ENCODE measurements around the gene TIAM2. TPM values are rescaled to one million over a fixed set of nuclear protein-coding genes. Genes with fewer than 3 reads are reported as not detected.

The TIAM2 gene
- total RNA-seq, 2 donors from 2014 or later: 9.3 to 10.3 TPM

DNA sequence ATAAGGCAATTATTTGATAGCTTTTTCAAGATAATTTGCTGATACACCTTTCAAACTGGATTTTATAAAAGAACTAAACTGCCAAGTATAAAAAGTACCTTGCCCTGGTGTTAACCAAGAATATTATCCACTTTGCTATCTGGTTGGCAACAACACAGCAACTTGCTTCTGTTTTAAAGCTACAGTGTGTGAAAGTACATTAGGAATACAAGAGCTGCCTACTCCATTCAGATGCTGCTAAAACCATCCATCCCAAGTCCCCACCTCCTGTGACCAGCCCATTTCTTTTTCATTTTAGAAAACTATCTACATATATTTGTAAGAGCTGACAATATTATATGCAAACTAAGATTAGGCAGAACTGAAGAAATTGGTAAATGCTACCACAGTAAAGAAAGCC lies 281.5 kb downstream of the TIAM2 start:
- Histone ChIP-seq H3K27ac (peak overlapping the region; percentile 38 to 68), H3K4me1 (peaks cover 0 to 42% of the 10 kb centered on the region in 2 donors), H3K27me3 (no peaks in the 10 kb centered on the region), H3K36me3 (no peaks in the 10 kb centered on the region), H3K9me3 (no peaks in the 10 kb centered on the region), H3K4me3 (no peak overlapping the region)
- no peak for DNase-seq (ENCODE audit: low spot score)
- TF ChIP-seq, protein P1, sequence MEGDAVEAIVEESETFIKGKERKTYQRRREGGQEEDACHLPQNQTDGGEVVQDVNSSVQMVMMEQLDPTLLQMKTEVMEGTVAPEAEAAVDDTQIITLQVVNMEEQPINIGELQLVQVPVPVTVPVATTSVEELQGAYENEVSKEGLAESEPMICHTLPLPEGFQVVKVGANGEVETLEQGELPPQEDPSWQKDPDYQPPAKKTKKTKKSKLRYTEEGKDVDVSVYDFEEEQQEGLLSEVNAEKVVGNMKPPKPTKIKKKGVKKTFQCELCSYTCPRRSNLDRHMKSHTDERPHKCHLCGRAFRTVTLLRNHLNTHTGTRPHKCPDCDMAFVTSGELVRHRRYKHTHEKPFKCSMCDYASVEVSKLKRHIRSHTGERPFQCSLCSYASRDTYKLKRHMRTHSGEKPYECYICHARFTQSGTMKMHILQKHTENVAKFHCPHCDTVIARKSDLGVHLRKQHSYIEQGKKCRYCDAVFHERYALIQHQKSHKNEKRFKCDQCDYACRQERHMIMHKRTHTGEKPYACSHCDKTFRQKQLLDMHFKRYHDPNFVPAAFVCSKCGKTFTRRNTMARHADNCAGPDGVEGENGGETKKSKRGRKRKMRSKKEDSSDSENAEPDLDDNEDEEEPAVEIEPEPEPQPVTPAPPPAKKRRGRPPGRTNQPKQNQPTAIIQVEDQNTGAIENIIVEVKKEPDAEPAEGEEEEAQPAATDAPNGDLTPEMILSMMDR (IDR thresholded peaks at IDR 0.05): no peak

DNA sequence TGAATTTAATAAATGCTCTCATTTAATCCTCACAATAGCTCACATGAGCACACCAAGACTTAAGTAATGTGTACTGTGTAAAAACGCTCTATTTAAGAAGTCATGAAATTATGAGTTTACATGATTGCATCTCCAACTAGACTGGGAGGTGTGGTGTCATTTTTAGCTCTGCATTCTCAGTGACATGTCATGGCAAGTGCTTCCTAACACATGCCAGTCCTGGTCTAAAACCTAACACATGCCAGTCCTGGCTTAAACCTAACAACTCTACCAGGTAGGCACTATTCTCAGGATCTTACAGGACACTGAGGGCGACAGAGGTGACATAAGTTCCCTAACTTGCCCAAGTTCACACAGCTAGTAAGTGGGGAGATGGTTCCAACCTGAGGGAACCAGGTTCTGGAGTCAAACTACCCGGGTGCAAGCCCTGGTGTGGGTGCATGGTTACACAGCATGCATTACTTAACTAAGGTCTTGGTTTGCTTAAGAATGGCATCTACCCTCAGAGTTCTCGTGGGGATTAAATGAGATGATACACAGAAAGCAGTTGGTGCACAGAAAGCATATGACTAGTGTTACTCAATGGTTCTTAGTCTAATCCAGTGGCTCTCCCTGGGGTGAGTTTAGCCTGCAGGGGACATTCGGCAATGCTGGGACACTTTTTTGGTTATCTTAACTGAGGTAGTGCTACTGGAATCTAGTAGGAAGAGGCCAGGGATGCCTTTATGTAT lies 283.4 kb downstream of the TIAM2 start:
- Histone ChIP-seq H3K36me3 (no peaks in the 10 kb centered on the region), H3K27me3 (no peaks in the 10 kb centered on the region), H3K4me1 (peaks cover 0 to 36% of the 10 kb centered on the region in 2 donors), H3K9me3 (no peaks in the 10 kb centered on the region), H3K4me3 (no peak overlapping the region), H3K27ac (peak overlapping the region in 1 of 2 donors; percentile 45)
- no peak for DNase-seq (ENCODE audit: low spot score)
- TF ChIP-seq, protein P1 (IDR thresholded peaks at IDR 0.05): no peak

DNA sequence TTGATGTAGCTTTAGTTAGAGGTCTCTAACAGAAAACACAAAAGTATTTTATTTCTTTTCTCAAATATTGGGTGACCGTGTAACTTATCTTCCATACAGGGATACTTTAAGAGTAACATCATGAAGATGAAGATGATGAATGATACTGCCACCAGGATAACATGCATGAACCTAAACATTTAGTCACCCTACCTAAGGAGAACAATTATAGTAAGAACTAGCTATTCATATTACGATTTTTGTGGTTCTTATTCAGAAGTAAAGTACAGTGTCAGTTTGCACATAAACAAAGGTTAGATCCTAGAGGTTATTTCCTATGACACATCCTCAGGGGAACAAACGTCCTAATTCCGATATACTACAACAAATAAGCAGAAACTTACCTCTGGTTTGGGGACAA lies 289.7 kb downstream of the TIAM2 start:
- Histone ChIP-seq H3K4me3 (no peak overlapping the region), H3K9me3 (no peaks in the 10 kb centered on the region), H3K27me3 (no peaks in the 10 kb centered on the region), H3K4me1 (no peaks in the 10 kb centered on the region), H3K36me3 (no peaks in the 10 kb centered on the region), H3K27ac (no peak overlapping the region)
- TF ChIP-seq, protein P1 (IDR thresholded peaks at IDR 0.05): no peak
- DNase-seq (ENCODE audit: low spot score): no peak

DNA sequence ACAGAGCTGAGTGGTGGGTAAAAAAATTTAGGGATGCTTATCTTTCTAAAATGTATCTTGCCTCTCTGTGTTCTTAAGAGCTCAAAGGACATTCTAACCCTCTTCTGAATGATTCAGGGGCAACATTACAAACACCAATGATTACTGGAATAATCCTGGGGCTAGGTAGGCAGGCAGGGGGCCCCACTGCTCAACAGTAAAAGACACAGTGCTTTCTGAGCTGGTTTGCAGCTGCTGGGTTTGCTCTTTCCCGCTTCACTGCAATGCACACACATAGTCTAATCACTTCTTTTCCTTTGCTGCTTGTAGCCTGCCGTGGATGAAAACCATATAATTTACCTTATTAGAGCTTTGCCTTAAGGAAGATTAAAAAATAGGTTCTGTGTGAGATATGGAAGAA lies 292.6 kb downstream of the TIAM2 start:
- no peak overlapping the region for H3K4me3 ChIP-seq

DNA sequence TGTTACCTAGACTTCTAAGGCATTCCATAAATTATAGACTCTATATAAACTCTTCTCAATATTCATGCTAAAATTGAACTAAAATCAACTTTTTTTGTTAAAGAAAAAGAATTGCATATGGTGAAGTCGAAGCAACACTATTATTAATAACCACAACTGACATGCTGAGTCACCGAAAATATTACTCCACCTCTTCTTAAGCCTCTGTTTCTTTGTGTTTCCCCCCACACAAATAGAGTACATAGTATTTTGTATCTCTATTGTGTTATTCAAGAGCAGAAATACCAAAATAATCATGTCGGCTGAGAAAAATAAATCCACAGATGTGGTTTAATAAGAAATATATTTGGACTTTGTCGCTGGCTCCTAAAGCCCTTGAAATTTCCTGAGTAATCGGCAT lies 295.4 kb downstream of the TIAM2 start:
- no peaks in the 10 kb centered on the region for H3K9me3 ChIP-seq
- H3K27ac ChIP-seq: no peak overlapping the region
- H3K4me1 ChIP-seq: no peaks in the 10 kb centered on the region
- peaks cover 3% of the 10 kb centered on the region for H3K36me3 ChIP-seq
- no peak for DNase-seq (ENCODE audit: low spot score)
- H3K27me3 ChIP-seq: no peaks in the 10 kb centered on the region
- no peak overlapping the region for H3K4me3 ChIP-seq
- TF ChIP-seq, protein P1 (IDR thresholded peaks at IDR 0.05): no peak

More for the DNA sequence above, 292.6 kb downstream of the TIAM2 start:
- Histone ChIP-seq H3K27me3 (no peaks in the 10 kb centered on the region), H3K27ac (peak overlapping the region in 1 of 2 donors; percentile 55), H3K36me3 (no peaks in the 10 kb centered on the region), H3K4me1 (no peaks in the 10 kb centered on the region), H3K9me3 (no peaks in the 10 kb centered on the region)
- no peak for DNase-seq (ENCODE audit: low spot score)
- TF ChIP-seq, protein P1 (IDR thresholded peaks at IDR 0.05): no peak

DNA sequence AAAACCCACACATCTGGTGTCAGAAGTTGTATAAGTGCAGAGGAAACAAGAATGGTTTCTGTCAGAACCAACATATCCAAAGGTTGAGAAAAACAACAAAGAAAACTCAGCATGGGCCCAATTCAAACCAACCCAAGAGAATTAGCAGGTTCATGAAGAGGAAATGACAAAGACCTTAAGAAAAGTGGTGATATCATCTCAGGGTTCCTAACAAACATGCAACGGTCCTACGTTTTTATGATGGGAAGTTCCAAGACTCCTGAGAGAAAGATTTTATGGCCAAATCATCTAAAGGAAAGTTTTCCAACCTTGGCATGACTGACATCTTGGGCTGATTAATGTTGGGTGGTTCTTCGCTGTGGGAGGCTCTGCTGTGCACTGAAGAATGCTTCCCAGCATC lies 296.2 kb downstream of the TIAM2 start:
- H3K4me1 ChIP-seq: no peaks in the 10 kb centered on the region
- TF ChIP-seq, protein P1 (IDR thresholded peaks at IDR 0.05): no peak
- peaks cover 9% of the 10 kb centered on the region for H3K36me3 ChIP-seq
- H3K27ac ChIP-seq: no peak overlapping the region
- no peaks in the 10 kb centered on the region for H3K9me3 ChIP-seq
- no peak overlapping the region for H3K4me3 ChIP-seq
- no peaks in the 10 kb centered on the region for H3K27me3 ChIP-seq
- no peak for DNase-seq (ENCODE audit: low spot score)

Measured in right atrium auricular region (tissue), 2 donors.